GM23248 (cell line): Measurements from ENCODE around the gene RIMOC1. TPM values are rescaled to one million over a fixed set of nuclear protein-coding genes. Genes with fewer than 3 reads are reported as not detected.

Experiments
- DNase-seq: peaks from one replicate; pipeline ENCODE4 v3.0.0-alpha.2; 2015
- H2AFZ ChIP-seq: fragments of 200-600 bp; sonication (generic); 2 replicates; pipeline ENCODE4 v1.6.1; 2016; ENCODE audit warnings: antibody characterized with exemption
- H3F3A ChIP-seq: fragments of 200-600 bp; sonication (generic); 2 replicates; pipeline ENCODE4 v1.6.1; 2016; ENCODE audit warnings: mild to moderate bottlenecking, antibody characterized with exemption, mixed run types; ENCODE audit not compliant: insufficient read depth
- H3K27ac ChIP-seq: fragments of 200-600 bp; sonication (generic); 2 replicates; pipeline ENCODE4 v1.5.1; 2016; ENCODE audit warnings: mild to moderate bottlenecking
- H3K27me3 ChIP-seq: fragments of 200-600 bp; sonication (generic); replicated peaks from 2 replicates; pipeline ENCODE4 v1.6.1; 2016; ENCODE audit warnings: mild to moderate bottlenecking; ENCODE audit not compliant: insufficient read depth
- H3K36me3 ChIP-seq: fragments of 200-600 bp; sonication (generic); 2 replicates; pipeline ENCODE4 v1.6.1; 2016; ENCODE audit warnings: low read depth, mild to moderate bottlenecking
- H3K4me1 ChIP-seq: fragments of 200-600 bp; sonication (generic); 2 replicates; pipeline ENCODE4 v1.6.1; 2016; ENCODE audit warnings: mild to moderate bottlenecking; ENCODE audit not compliant: insufficient read depth
- H3K4me2 ChIP-seq: fragments of 200-600 bp; sonication (generic); one replicate; pipeline ENCODE4 v1.6.1; 2016; ENCODE audit warnings: mild to moderate bottlenecking; ENCODE audit not compliant: unreplicated experiment
- H3K4me3 ChIP-seq: fragments of 200-600 bp; sonication (generic); 2 replicates; pipeline ENCODE4 v1.5.1; 2016; ENCODE audit warnings: mild to moderate bottlenecking
- H3K79me2 ChIP-seq: fragments of 200-600 bp; sonication (generic); 2 replicates; pipeline ENCODE4 v1.6.1; 2016; ENCODE audit warnings: mild to moderate bottlenecking; ENCODE audit not compliant: insufficient read depth
- H3K9ac ChIP-seq: fragments of 200-600 bp; sonication (generic); 2 replicates; pipeline ENCODE4 v1.6.1; 2016; ENCODE audit warnings: mild to moderate bottlenecking
- H3K9me2 ChIP-seq: fragments of 200-600 bp; sonication (generic); 2 replicates; pipeline ENCODE4 v1.6.1; 2016; ENCODE audit warnings: mixed run types, mild to moderate bottlenecking, moderate library complexity; ENCODE audit not compliant: insufficient read depth
- H3K9me3 ChIP-seq: fragments of 200-600 bp; sonication (generic); one replicate; pipeline ENCODE4 v1.6.1; 2017; ENCODE audit warnings: low read depth
- H4K20me1 ChIP-seq: fragments of 200-600 bp; sonication (generic); 2 replicates; pipeline ENCODE4 v1.6.0; 2016; ENCODE audit not compliant: insufficient read depth
- EZH2 ChIP-seq: fragments of 200-600 bp; sonication (generic); IDR thresholded peaks from 2 replicates; pipeline ENCODE4 v1.6.1; 2018; ENCODE audit warnings: antibody characterized with exemption, mild to moderate bottlenecking; ENCODE audit not compliant: insufficient read depth, poor library complexity, severe bottlenecking
- EZH2phosphoT487 ChIP-seq: fragments of 200-600 bp; sonication (generic); IDR thresholded peaks from 2 replicates; pipeline ENCODE4 v1.6.1; 2018; ENCODE audit warnings: antibody characterized with exemption, moderate library complexity, mild to moderate bottlenecking, low read depth; ENCODE audit not compliant: insufficient read depth
- WGBS, 2 experiments: methylation state at CpG; one replicate each; pipeline ENCODE4 v1.1.6; 2015 to 2017; ENCODE audit warnings: low lambda C conversion rate in 2 of 2, low coverage in 1 of 2; ENCODE audit errors: missing lambda C conversion rate in 2 of 2; 5-methylcytosine and 5-hydroxymethylcytosine counted together
- in situ Hi-C: fragments of 300-500 bp; cut with MboI; formaldehyde crosslinking; loops from 2 replicates; pipeline ENCODE4 v1.15.0; 2020
- polyA plus RNA-seq: library from polyadenylated mRNA; unstranded; fragments of >200 nt; fragmentation: Nextera tagmentation; extraction: Ambion mirVana; gene quantifications from 2 replicates; pipeline ENCODE4 v1.2.1, GENCODE V29; 2016
- total RNA-seq: library from RNA; depleted of rRNA; stranded (reverse); fragments of >200 nt; shearing (Covaris generic); gene quantifications from 2 replicates; pipeline ENCODE4 v1.2.3, GENCODE V29; 2014

The RIMOC1 gene
- total and polyA plus RNA-seq, 2 experiments from 2014 or later, result 17.0 to 20.4 TPM

DNA sequence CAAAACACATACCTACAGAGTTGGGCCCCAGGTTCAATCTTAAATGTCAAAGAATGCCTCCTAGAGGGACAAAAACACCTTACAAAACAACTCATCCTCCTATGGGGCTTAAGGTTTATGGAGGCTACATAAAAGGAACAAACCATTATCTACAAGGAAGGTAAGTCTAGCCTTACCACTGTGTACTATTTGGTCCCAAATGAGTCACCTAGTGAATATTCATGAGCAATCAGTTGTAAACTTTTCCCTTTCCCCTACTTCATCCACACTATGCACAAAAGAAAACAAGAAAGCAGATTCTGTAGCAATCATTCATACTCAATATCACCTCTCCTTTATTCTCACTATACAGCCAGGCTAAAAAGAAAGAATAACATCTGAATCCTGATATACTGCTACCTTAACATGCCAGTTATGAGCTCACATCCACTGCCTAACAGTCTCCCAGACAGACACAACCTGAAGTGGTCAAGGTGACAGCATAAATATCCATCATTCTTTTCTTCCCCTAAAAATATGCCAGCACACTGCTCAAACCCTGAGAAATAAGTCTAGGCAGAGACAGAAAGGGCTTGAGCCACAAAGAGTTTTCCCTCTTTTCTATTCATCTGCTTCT, 40.2 kb upstream of the RIMOC1 start:
- DNase-seq, result peak; percentile 50
- in situ Hi-C loops, result loop anchor here (25.0 kb wide), 1 partner anchor 898 kb away; the partner anchor contains the start of gene CCDC152
- no peaks in the 10 kb centered on the region for H3K27me3 ChIP-seq

DNA sequence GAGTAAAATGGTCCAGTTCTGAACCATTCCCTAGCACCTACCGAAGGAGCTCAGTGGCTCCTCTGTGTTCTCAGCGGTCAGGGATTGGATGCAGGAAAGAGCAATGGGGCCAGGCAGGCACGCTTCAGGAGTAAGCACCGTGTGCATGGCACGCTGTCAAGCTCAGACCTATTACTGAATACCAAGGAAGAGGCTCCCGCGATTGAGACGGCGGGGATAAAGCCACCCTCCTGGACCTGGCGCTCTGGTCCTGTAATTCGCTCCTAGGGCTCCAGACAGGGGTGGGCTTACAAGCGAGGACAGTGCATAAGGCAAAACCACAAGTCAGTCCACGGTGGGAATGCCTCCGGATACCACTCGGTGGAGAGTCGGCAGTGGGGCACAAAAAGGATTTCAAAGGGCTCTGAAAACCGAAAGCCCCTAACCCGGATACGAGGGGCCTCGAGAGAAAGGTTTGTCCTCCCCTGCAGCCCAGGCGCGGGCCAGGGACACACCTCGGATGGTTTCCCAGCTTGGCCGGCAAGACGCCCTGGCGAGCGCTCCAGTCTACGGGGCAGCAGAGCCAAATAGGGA, 34.9 kb upstream of the RIMOC1 start:
- peaks cover 39% of the 10 kb centered on the region for H3K79me2 ChIP-seq
- peak overlapping the region; percentile 95 for H3K4me3 ChIP-seq
- peak; percentile 68 for DNase-seq
- peak overlapping the region; percentile 88 for H3K9ac ChIP-seq
- H2AFZ ChIP-seq, result peak overlapping the region; percentile 91
- no peaks in the 10 kb centered on the region for H3K27me3 ChIP-seq
- no peak for TF ChIP-seq EZH2phosphoT487
- TF ChIP-seq EZH2, result no peak
- peak overlapping the region; percentile 78 for H3K27ac ChIP-seq
- H3K36me3 ChIP-seq, result no peaks in the 10 kb centered on the region
- WGBS, 2 experiments, result 2 to 3% methylated on average over 22 to 28 of the region's 28 CpGs
- no peaks in the 10 kb centered on the region for H3K9me2 ChIP-seq
- no peaks in the 10 kb centered on the region for H3K9me3 ChIP-seq
- in situ Hi-C loops, result loop anchor here (25.0 kb wide), 1 partner anchor 893 kb away; the partner anchor contains the start of gene CCDC152
- H3F3A ChIP-seq, result peaks cover 15% of the 10 kb centered on the region; the same call in 1 of the 2 replicates
- no peaks in the 10 kb centered on the region for H4K20me1 ChIP-seq
- peaks cover 4% of the 10 kb centered on the region; the same call in 1 of the 2 replicates for H3K4me1 ChIP-seq
- peak overlapping the region; percentile 77 for H3K4me2 ChIP-seq

More for the DNA sequence above, 40.2 kb upstream of the RIMOC1 start:
- H3K4me1 ChIP-seq, result peaks cover 11% of the 10 kb centered on the region; the same call in 1 of the 2 replicates
- H3K9ac ChIP-seq, result no peak overlapping the region
- H3K4me3 ChIP-seq, result no peak overlapping the region
- H3K9me3 ChIP-seq, result no peaks in the 10 kb centered on the region
- no peak overlapping the region for H3K27ac ChIP-seq
- no peaks in the 10 kb centered on the region for H3K9me2 ChIP-seq
- TF ChIP-seq EZH2 (no peak), EZH2phosphoT487 (no peak)
- no peak overlapping the region for H3K4me2 ChIP-seq
- peaks cover 7% of the 10 kb centered on the region; the same call in 1 of the 2 replicates for H3F3A ChIP-seq
- H3K79me2 ChIP-seq, result peaks cover 52% of the 10 kb centered on the region
- H3K36me3 ChIP-seq, result peaks cover 4% of the 10 kb centered on the region; the same call in 1 of the 2 replicates
- H2AFZ ChIP-seq, result no peak overlapping the region
- H4K20me1 ChIP-seq, result no peaks in the 10 kb centered on the region

- H3K27me3 ChIP-seq, result no peaks in the 10 kb centered on the region
- no peaks in the 10 kb centered on the region for H3K9me3 ChIP-seq
- no peaks in the 10 kb centered on the region for H3K9me2 ChIP-seq
- peaks cover 34% of the 10 kb centered on the region for H3K79me2 ChIP-seq
- peak within 1 kb of the TSS; percentile 91 for H2AFZ ChIP-seq
- H3K36me3 ChIP-seq, result no peaks in the 10 kb centered on the region
- peak; percentile 95 for DNase-seq
- peak within 1 kb of the TSS; percentile 88 for H3K9ac ChIP-seq
- peaks cover 10% of the 10 kb centered on the region; the same call in 1 of the 2 replicates for H3F3A ChIP-seq
- H3K4me3 ChIP-seq, result peak within 1 kb of the TSS; percentile 95
- no peaks in the 10 kb centered on the region for H3K4me1 ChIP-seq
- WGBS, 2 experiments, result 1 to 2% methylated on average over 70 to 82 of the region's 82 CpGs
- no peaks in the 10 kb centered on the region for H4K20me1 ChIP-seq
- TF ChIP-seq EZH2phosphoT487 (no peak), EZH2 (no peak)
- peak within 1 kb of the TSS; percentile 77 for H3K4me2 ChIP-seq
- in situ Hi-C loops, result loop anchor here (25.0 kb wide), 1 partner anchor 892 kb away; the partner anchor contains the start of gene CCDC152
- peak within 1 kb of the TSS; percentile 78 for H3K27ac ChIP-seq
Observed at GRCh38 chr5:41869724-41870626, 34.2 kb upstream of the RIMOC1 start, which contains the start of gene OXCT1. Gene OXCT1 (minus strand): TSS chr5:41870425. CDS start chr5:41870358, 67 bp downstream.

DNA sequence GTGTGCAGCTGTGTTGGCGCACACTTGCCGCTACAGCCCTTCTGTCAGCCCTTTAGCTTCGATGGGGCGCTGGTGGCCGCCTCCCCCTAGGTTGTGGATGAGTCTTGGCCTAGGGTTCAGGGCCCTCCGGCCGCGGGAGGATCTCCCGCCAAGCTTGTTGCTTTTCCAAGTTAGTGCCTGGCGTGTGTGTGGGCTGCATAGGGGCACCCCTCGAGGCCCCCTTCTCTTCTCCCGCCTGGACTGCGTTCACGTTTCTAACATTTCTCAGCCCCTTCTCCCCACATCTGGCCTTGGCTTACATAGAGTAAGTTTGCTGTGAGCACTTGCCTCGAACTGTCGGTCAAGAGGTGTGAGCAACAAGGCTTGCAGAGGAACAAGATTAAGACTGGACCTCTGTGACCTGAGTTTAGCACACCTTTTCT, 33.5 kb upstream of the RIMOC1 start:
- Histone ChIP-seq H3K4me2 (peak overlapping the region; percentile 77), H3F3A (peaks cover 8% of the 10 kb centered on the region; the same call in 1 of the 2 replicates), H3K79me2 (peaks cover 29% of the 10 kb centered on the region), H3K36me3 (no peaks in the 10 kb centered on the region), H3K9me2 (no peaks in the 10 kb centered on the region), H2AFZ (peak overlapping the region; percentile 91), H3K27me3 (no peaks in the 10 kb centered on the region), H3K27ac (peak overlapping the region; percentile 78), H3K4me3 (peak overlapping the region; percentile 95), H3K9ac (peak overlapping the region; percentile 88), H4K20me1 (no peaks in the 10 kb centered on the region), H3K4me1 (no peaks in the 10 kb centered on the region), H3K9me3 (no peaks in the 10 kb centered on the region)
- in situ Hi-C loops, result loop anchor here (25.0 kb wide), 1 partner anchor 892 kb away; the partner anchor contains the start of gene CCDC152
- DNase-seq, result no peak
- 6 to 7% methylated on average over 15 to 16 of the region's 16 CpGs for whole genome bisulfite sequencing, 2 experiments
- TF ChIP-seq EZH2phosphoT487 (no peak), EZH2 (no peak)
